GM21390 (cell line): ENCODE measurements around the gene VPS13D.
"Not testable (repeated sequence)": the region's sequence is repeated elsewhere in the genome, so short reads cannot be mapped to it uniquely, and the experiment has no call there.

Experiments
- ATAC-seq: cut with Tn5 transposase; IDR thresholded peaks from one replicate; pipeline ENCODE4 v1.9.1; 2021; ENCODE audit not compliant: unreplicated experiment

Gene VPS13D

GRCh38 chr1:12444329-12444841 lies 214.6 kb downstream of the VPS13D start:
- ATAC-seq = no peak

GRCh38 chr1:12445257-12445656 lies 215.4 kb downstream of the VPS13D start:
- no peak for ATAC-seq

GRCh38 chr1:12446593-12446992 lies 216.8 kb downstream of the VPS13D start:
- no peak for ATAC-seq

GRCh38 chr1:12447307-12447706 lies 217.5 kb downstream of the VPS13D start:
- ATAC-seq = no peak

- ATAC-seq = no peak
Observed at GRCh38 chr1:12447849-12448312, 218.1 kb downstream of the VPS13D start.

- ATAC-seq = no peak
Observed at GRCh38 chr1:12448746-12449177, 218.9 kb downstream of the VPS13D start.

- no peak for ATAC-seq
Observed at GRCh38 chr1:12450090-12450755, 220.4 kb downstream of the VPS13D start.

GRCh38 chr1:12450756-12451559 lies 221.1 kb downstream of the VPS13D start:
- no peak for ATAC-seq

GRCh38 chr1:12451560-12451900 lies 221.7 kb downstream of the VPS13D start:
- ATAC-seq = no peak

GRCh38 chr1:12452262-12452661 lies 222.4 kb downstream of the VPS13D start:
- no peak for ATAC-seq

GRCh38 chr1:12453400-12454343 lies 223.8 kb downstream of the VPS13D start:
- ATAC-seq = no peak

- no peak for ATAC-seq
Observed at GRCh38 chr1:12454406-12455391, 224.9 kb downstream of the VPS13D start.

GRCh38 chr1:12456081-12456480 lies 226.3 kb downstream of the VPS13D start:
- not testable (repeated sequence) for ATAC-seq

- ATAC-seq = no peak
Observed at GRCh38 chr1:12456979-12457378, 227.1 kb downstream of the VPS13D start.

GRCh38 chr1:12457771-12458170 lies 227.9 kb downstream of the VPS13D start:
- no peak for ATAC-seq

- no peak for ATAC-seq
Observed at GRCh38 chr1:12458571-12458970, 228.7 kb downstream of the VPS13D start.

- no peak for ATAC-seq
Observed at GRCh38 chr1:12460121-12460520, 230.3 kb downstream of the VPS13D start.

GRCh38 chr1:12460911-12461621 lies 231.2 kb downstream of the VPS13D start:
- no peak for ATAC-seq

- no peak for ATAC-seq
Observed at GRCh38 chr1:12461754-12462153, 231.9 kb downstream of the VPS13D start.
